Smooth muscle cell of the coronary artery (primary cell): ENCODE results near the gene TNFSF9. TPM values are rescaled to one million over a fixed set of nuclear protein-coding genes. Genes with fewer than 3 reads are reported as not detected.

Source experiments
- total RNA-seq: library from RNA; depleted of rRNA; stranded (reverse); fragments of >200 nt; gene quantifications from 2 replicates; pipeline ENCODE4 v1.2.3, GENCODE V29; 2014; ENCODE audit warnings: low replicate concordance

TNFSF9 gene
- under 0.01 and 0.30 TPM in 2 replicates for total RNA-seq

DNA sequence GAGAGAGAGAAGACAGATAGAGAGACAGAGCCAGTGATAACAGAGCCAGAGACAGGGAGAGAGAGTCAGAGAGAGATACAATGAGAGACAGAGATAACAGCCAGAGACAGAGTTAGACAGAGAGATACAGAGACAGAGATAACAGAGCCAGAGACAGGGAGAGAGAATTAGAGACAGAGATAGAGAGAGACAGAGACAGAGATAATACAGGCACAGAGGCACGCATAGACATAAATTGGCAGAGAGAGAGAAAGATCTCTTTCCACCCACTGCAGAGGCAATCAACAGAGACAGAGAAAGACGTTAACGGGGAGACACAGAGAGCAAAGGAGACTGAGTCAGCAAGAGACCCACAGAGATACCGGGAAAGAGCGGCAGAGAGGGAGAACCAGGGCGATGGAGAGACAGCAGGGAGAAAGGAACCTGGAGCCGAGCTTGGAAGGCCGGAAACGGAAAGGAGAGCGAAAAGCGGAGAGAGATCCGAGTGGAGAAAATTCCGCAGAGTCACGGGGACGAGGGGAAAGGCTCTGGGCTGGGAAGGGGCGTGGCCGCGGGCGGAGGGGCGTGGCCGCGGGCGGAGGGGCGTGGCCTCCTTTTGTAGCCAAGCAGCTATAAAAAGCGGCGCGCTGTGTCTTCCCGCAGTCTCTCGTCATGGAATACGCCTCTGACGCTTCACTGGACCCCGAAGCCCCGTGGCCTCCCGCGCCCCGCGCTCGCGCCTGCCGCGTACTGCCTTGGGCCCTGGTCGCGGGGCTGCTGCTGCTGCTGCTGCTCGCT lies at the start of gene TNFSF9:
Gene TNFSF9, plus strand, starts transcription at position 641 of the 777 bp plus-strand sequence. Its CDS starts 11 bp downstream, at position 652.

DNA sequence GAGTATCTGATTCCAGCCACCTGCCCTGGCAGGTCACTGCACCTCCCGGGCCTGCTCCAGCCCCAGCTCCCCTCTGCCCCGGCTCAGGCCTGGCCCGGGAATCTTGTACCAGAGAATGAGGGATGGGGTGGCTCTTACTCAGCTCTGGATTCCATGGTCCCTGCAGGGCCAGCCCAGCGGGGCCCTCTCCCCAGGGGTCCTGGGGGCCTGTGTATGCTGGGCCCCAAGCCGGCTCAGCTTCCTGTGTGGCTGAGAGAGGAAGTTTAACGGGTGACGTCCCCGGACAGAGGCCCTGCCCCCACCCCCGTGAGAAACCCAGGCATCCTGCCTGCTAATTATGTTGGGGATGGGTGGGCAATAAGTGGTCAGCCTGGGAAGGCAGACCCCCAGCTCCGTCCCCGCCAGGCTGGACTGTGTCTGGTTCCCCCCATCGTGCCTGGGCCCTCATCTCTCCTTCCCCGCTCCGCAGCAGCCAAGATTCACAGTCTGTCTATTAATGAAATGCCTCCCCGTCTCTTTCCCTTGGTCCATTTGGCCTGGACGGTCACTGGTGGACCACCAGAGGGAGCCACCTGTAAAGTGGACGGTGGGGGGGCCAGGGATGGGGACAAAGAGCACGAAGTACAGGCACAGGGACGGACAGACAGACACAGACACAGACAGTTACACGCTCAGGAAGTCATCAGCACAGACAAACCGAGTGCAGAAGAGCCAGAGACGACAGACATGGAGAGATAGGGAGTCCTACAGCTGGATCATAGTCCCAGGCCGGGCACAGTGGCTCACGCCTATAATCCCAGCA lies 49.1 kb upstream of the TNFSF9 start, which contains the start of gene DENND1C:
Gene DENND1C, minus strand, starts transcription at position 247 of the 802 bp plus-strand sequence. Its CDS starts 92 bp downstream, at position 155.

GRCh38 chr19:6501740-6502648 lies 28.8 kb upstream of the TNFSF9 start, which contains the start of gene TUBB4A:
Gene TUBB4A, minus strand, starts transcription at chr19:6502309. Its CDS starts 97 bp downstream, at chr19:6502212.

Other genes starting within 250 kb of the TNFSF9 start
- not detected in 2 replicates for gene ACER1, start 197.4 kb upstream of the TNFSF9 start, total RNA-seq
- gene CLPP, start 169.5 kb upstream of the TNFSF9 start, total RNA-seq, result 59.2 and 66.5 TPM in 2 replicates
- 9.6 and 38.3 TPM in 2 replicates for gene ALKBH7, start 158.2 kb upstream of the TNFSF9 start, total RNA-seq
- gene PSPN, start 155.1 kb upstream of the TNFSF9 start, total RNA-seq, result 0.53 and 0.70 TPM in 2 replicates
- 62.5 and 108 TPM in 2 replicates for gene GTF2F1, start 137.9 kb upstream of the TNFSF9 start, total RNA-seq
- gene KHSRP, start 106.2 kb upstream of the TNFSF9 start, total RNA-seq, result 41.1 and 85.6 TPM in 2 replicates
- gene SLC25A41, start 97.3 kb upstream of the TNFSF9 start, total RNA-seq, result 0.23 TPM in 1 of 2 replicates, not detected in the other
- 20.9 and 22.3 TPM in 2 replicates for gene SLC25A23, start 71.2 kb upstream of the TNFSF9 start, total RNA-seq
- gene CRB3, start 66.8 kb upstream of the TNFSF9 start, total RNA-seq, result 0.08 TPM in 1 of 2 replicates, not detected in the other
- not detected in 2 replicates for gene DENND1C, start 49.2 kb upstream of the TNFSF9 start, total RNA-seq
- not detected in 2 replicates for gene TUBB4A, start 28.7 kb upstream of the TNFSF9 start, total RNA-seq
- not detected in 2 replicates for gene CD70, start 60.1 kb downstream of the TNFSF9 start, total RNA-seq
- 0.35 TPM in 1 of 2 replicates, not detected in the other for gene TNFSF14, start 139.1 kb downstream of the TNFSF9 start, total RNA-seq
- gene C3, start 189.6 kb downstream of the TNFSF9 start, total RNA-seq, result 14.0 and 218 TPM in 2 replicates
- 29.4 and 91.5 TPM in 2 replicates for gene GPR108, start 206.6 kb downstream of the TNFSF9 start, total RNA-seq
- gene TRIP10, start 208.7 kb downstream of the TNFSF9 start, total RNA-seq, result 17.7 and 40.7 TPM in 2 replicates
- gene SH2D3A, start 236.4 kb downstream of the TNFSF9 start, total RNA-seq, result not detected in 2 replicates
- not detected in 2 replicates for gene VAV1, start 241.7 kb downstream of the TNFSF9 start, total RNA-seq